ENCODE data around the gene SNX14.

DNA sequence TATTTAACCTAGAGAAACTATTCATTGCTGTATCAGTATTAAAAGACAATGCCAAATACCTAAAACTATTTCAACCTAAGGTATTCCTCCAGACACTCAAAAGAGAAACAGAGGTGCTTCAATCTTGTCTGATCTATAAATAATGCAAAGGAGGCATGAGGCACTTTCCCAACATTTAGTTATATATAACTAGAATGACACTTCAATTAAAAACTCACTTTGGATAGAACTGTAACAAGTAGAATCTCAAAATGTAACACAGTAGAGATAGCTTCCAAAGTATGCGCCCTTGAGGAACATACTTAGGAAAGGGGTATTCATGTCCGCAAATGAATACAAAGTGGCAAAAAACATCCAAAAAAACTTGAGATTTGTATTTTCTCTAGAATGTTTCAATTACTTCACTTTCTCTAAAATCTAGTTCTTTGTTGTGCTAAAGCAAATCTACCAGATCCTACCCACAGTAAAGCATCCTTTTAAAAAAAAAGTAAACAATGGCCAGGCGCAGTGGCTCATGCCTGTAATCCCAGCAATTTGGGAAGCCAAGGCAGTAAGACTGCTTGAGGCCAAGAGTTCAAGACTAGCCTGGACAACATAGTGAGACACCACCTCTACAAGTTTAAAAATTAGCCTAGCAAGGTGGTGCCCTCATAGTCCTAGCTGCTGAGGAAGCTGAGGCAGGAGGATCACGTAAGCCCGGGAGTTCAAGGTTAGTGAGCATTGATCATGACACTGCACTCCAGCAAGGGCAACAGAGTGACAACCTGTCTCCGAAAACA is 38.7 kb upstream of the SNX14 start:
- TF ChIP-seq, protein P1, sequence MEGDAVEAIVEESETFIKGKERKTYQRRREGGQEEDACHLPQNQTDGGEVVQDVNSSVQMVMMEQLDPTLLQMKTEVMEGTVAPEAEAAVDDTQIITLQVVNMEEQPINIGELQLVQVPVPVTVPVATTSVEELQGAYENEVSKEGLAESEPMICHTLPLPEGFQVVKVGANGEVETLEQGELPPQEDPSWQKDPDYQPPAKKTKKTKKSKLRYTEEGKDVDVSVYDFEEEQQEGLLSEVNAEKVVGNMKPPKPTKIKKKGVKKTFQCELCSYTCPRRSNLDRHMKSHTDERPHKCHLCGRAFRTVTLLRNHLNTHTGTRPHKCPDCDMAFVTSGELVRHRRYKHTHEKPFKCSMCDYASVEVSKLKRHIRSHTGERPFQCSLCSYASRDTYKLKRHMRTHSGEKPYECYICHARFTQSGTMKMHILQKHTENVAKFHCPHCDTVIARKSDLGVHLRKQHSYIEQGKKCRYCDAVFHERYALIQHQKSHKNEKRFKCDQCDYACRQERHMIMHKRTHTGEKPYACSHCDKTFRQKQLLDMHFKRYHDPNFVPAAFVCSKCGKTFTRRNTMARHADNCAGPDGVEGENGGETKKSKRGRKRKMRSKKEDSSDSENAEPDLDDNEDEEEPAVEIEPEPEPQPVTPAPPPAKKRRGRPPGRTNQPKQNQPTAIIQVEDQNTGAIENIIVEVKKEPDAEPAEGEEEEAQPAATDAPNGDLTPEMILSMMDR (IDR thresholded peaks at IDR 0.05): no peak
- no peak for TF ChIP-seq POLR2A (IDR thresholded peaks at IDR 0.05)

Data from heart left ventricle (tissue), 13 donors.